Fibroblast of lung (primary cell): ENCODE results near the gene KIF4A.

ENCODE experiments used
- EZH2 ChIP-seq: IDR thresholded peaks from 2 replicates; pipeline ENCODE4 v1.5.1; 2012; ENCODE audit warnings: low read length, control low read depth, mild to moderate bottlenecking; ENCODE audit errors: missing control alignments
- TF ChIP-seq, protein P1 (sequence below), 2 donors: IDR thresholded peaks in 1 of 2; conservative IDR thresholded peaks in 1 of 2; 1 replicate in 1 of 2; 2 replicates in 1 of 2; pipeline ENCODE4 v1.5.1; 2011 to 2012; ENCODE audit warnings: low read length in 2 of 2, control low read depth in 1 of 2, inconsistent platforms in 1 of 2, low read depth in 1 of 2, mild to moderate bottlenecking in 1 of 2

- TF ChIP-seq, protein P1, sequence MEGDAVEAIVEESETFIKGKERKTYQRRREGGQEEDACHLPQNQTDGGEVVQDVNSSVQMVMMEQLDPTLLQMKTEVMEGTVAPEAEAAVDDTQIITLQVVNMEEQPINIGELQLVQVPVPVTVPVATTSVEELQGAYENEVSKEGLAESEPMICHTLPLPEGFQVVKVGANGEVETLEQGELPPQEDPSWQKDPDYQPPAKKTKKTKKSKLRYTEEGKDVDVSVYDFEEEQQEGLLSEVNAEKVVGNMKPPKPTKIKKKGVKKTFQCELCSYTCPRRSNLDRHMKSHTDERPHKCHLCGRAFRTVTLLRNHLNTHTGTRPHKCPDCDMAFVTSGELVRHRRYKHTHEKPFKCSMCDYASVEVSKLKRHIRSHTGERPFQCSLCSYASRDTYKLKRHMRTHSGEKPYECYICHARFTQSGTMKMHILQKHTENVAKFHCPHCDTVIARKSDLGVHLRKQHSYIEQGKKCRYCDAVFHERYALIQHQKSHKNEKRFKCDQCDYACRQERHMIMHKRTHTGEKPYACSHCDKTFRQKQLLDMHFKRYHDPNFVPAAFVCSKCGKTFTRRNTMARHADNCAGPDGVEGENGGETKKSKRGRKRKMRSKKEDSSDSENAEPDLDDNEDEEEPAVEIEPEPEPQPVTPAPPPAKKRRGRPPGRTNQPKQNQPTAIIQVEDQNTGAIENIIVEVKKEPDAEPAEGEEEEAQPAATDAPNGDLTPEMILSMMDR (conservative IDR thresholded peaks at IDR 0.05 in 1 of 2, IDR thresholded peaks at IDR 0.05 in 1 of 2; ENCODE audit: low read depth in 1 of 2, low read length in 2 of 2), result no peak
- no peak for TF ChIP-seq EZH2
Measured at GRCh38 chrX:70240751-70241150, 49.2 kb upstream of the KIF4A start.
